COLO668 (cell line): Measurements from ENCODE around the gene EDAR.

Experiments
- DNase-seq: peaks from one replicate; lab custom pipeline; 2025; ENCODE audit not compliant: unreplicated experiment; lab: John Stamatoyannopoulos, UW

Gene EDAR

GRCh38 chr2:108969856-108970255 is 19.2 kb downstream of the EDAR start:
- no peak for DNase-seq

- DNase-seq = no peak
Observed at GRCh38 chr2:108968619-108969018, 20.4 kb downstream of the EDAR start.

GRCh38 chr2:108967757-108968156 is 21.3 kb downstream of the EDAR start:
- DNase-seq = no peak

- DNase-seq = no peak
Observed at GRCh38 chr2:108965540-108966289, 23.3 kb downstream of the EDAR start.

GRCh38 chr2:108963057-108963456 is 26.0 kb downstream of the EDAR start:
- no peak for DNase-seq

- DNase-seq = no peak
Observed at GRCh38 chr2:108961796-108962195, 27.2 kb downstream of the EDAR start.

GRCh38 chr2:108960006-108960405 is 29.0 kb downstream of the EDAR start:
- no peak for DNase-seq

- no peak for DNase-seq
Observed at GRCh38 chr2:108959401-108959800, 29.6 kb downstream of the EDAR start.

GRCh38 chr2:108958632-108959341 is 30.2 kb downstream of the EDAR start:
- no peak for DNase-seq

GRCh38 chr2:108958002-108958401 is 31.0 kb downstream of the EDAR start:
- DNase-seq = no peak

GRCh38 chr2:108956375-108956774 is 32.6 kb downstream of the EDAR start:
- DNase-seq = no peak

GRCh38 chr2:108950369-108951135 is 38.5 kb downstream of the EDAR start:
- DNase-seq = no peak

GRCh38 chr2:108949316-108950239 is 39.4 kb downstream of the EDAR start:
- DNase-seq = no peak

GRCh38 chr2:108947271-108947907 is 41.6 kb downstream of the EDAR start:
- DNase-seq = no peak

- DNase-seq = no peak
Observed at GRCh38 chr2:108946442-108946841, 42.6 kb downstream of the EDAR start.

- no peak for DNase-seq
Observed at GRCh38 chr2:108945969-108946368, 43.1 kb downstream of the EDAR start.

- no peak for DNase-seq
Observed at GRCh38 chr2:108944601-108945331, 44.3 kb downstream of the EDAR start.

- no peak for DNase-seq
Observed at GRCh38 chr2:108943751-108944150, 45.3 kb downstream of the EDAR start.

- DNase-seq = no peak
Observed at GRCh38 chr2:108942888-108943287, 46.1 kb downstream of the EDAR start.
